ENCODE results near the gene LMX1B. TPM values are rescaled to one million over a fixed set of nuclear protein-coding genes. Genes with fewer than 3 reads are reported as not detected.

Gene LMX1B
- total and polyA plus RNA-seq, 2 of the 4 experiments (the other 2 are of a cell fraction): not detected

DNA sequence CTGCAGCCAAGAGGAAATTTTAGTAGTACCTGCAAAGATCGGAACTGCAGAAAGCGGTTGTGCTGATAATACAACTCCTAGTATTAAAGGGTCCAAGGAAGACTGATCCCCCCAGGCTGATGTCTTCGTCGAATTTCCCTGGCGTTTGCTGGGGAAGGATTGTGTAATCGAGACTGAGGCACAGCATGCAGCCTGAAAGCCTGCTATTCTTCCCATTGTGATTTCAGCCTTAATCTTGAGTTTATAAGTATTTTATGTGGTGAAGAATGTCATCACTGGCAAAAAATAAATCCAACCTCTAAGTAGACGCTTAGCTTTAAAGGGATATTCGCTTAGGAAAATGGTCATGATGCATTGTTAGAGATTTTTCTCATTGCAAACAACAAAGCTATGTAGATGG is 21.3 kb upstream of the LMX1B start:
- ATAC-seq (ENCODE audit: low read depth): no peak
- H3K9ac ChIP-seq (ENCODE audit: low read depth, low read length): no peak overlapping the region
- no peak overlapping the region for H2AFZ ChIP-seq (replicated peaks; ENCODE audit: low read length, poor library complexity)
- no peaks in the 10 kb centered on the region for H3K36me3 ChIP-seq (ENCODE audit: control insufficient read depth, insufficient read depth, low read length)
- H3K18ac ChIP-seq (ENCODE audit: low read depth, low read length): no peak overlapping the region
- no peaks in the 10 kb centered on the region for H3K79me1 ChIP-seq (ENCODE audit: low read depth in 1 of 2, low read length in 2 of 2)
- no peak overlapping the region for H3K4ac ChIP-seq (ENCODE audit: low read depth, low read length)
- H3K4me2 ChIP-seq (ENCODE audit: low read depth, low read length): no peak overlapping the region
- no CpG with 5 or more reads among the region's 8 CpGs for WGBS, 2 experiments (ENCODE audit: extremely low coverage in 2 of 2, insufficient read length in 1 of 2)
- no peak overlapping the region for H4K8ac ChIP-seq (ENCODE audit: low read depth in 2 of 2, low read length in 2 of 2)
- H3K4me1 ChIP-seq (ENCODE audit: control insufficient read depth, insufficient read depth, low read length): no peaks in the 10 kb centered on the region
- H3K56ac ChIP-seq (ENCODE audit: extremely low read depth, insufficient read depth, low read length): no peak overlapping the region
- no peak overlapping the region for H3K27ac ChIP-seq (ENCODE audit: insufficient read depth, low read length)
- dilution Hi-C loops (cut with HindIII; ENCODE audit: low sequenced_read_pairs, unreplicated experiment): no loop called here
- H3K23ac ChIP-seq (ENCODE audit: low read depth, low read length): no peak overlapping the region
- TF ChIP-seq CEBPB (IDR thresholded peaks at IDR 0.05; ENCODE audit: low read depth, low read length): peak; percentile 42
- TF ChIP-seq, protein P1, sequence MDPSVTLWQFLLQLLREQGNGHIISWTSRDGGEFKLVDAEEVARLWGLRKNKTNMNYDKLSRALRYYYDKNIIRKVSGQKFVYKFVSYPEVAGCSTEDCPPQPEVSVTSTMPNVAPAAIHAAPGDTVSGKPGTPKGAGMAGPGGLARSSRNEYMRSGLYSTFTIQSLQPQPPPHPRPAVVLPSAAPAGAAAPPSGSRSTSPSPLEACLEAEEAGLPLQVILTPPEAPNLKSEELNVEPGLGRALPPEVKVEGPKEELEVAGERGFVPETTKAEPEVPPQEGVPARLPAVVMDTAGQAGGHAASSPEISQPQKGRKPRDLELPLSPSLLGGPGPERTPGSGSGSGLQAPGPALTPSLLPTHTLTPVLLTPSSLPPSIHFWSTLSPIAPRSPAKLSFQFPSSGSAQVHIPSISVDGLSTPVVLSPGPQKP (IDR thresholded peaks at IDR 0.05; ENCODE audit: borderline replicate concordance, low read depth, low read length): no peak
- in situ Hi-C loops (cut with MboI; ENCODE audit: low sequenced_read_pairs): no loop called here
- no peak overlapping the region for H3K4me3 ChIP-seq (ENCODE audit: insufficient read depth, low read depth, low read length)
- H2AK5ac ChIP-seq (ENCODE audit: low read depth, low read length): no peak overlapping the region
- no peak overlapping the region for H2AK9ac ChIP-seq (replicated peaks; ENCODE audit: low read depth, low read length, poor library complexity)
- no peak overlapping the region for H4K5ac ChIP-seq (ENCODE audit: low read depth, low read length)
- H4K91ac ChIP-seq (ENCODE audit: insufficient read depth, low read depth, low read length): no peak overlapping the region
- no TSS peak for BruUV-seq (replicated peaks)
- peaks cover 32% of the 10 kb centered on the region for H3K27me3 ChIP-seq (ENCODE audit: control insufficient read depth, insufficient read depth, low read length)
- ChIA-PET POLR2A (ENCODE audit: unreplicated experiment) (no interaction called here), CTCF (no interaction called here)
- H3K9me1 ChIP-seq (ENCODE audit: insufficient read depth, low read length): no peaks in the 10 kb centered on the region
- H3K9me3 ChIP-seq (ENCODE audit: control insufficient read depth, insufficient read depth, low read length): 0 out of 2 replicates have a peak, but pooled peaks cover 2% of the 10 kb centered on the region
- no peak overlapping the region for H2BK120ac ChIP-seq (ENCODE audit: low read depth, low read length)
- intact Hi-C loops (cut with micrococcal nuclease): no loop called here
- H2BK5ac ChIP-seq (ENCODE audit: low read depth, low read length, poor library complexity, severe bottlenecking): no peak overlapping the region
- H3K14ac ChIP-seq (replicated peaks; ENCODE audit: low read depth, low read length): no peak overlapping the region
- no peak for DNase-seq
- no peaks in the 10 kb centered on the region; the same call in 1 of the 2 replicates for H4K20me1 ChIP-seq (ENCODE audit: insufficient read depth, low read length)
- H2BK20ac ChIP-seq (ENCODE audit: low read depth, low read length): no peak overlapping the region
- H2BK15ac ChIP-seq (ENCODE audit: low read depth, low read length): no peak overlapping the region

Data from IMR-90 (cell line).